ENCODE results near the gene RFWD3. TPM values are rescaled to one million over a fixed set of nuclear protein-coding genes. Genes with fewer than 3 reads are reported as not detected.

Gene RFWD3
- total RNA-seq, 2 donors from 2014 or later: 2.9 to 9.7 TPM

GRCh38 chr16:74637742-74638453 lies 28.8 kb downstream of the RFWD3 start:
- H3K27ac ChIP-seq: no peak overlapping the region
- H3K36me3 ChIP-seq: peaks cover 44% of the 10 kb centered on the region
- no peak for TF ChIP-seq CTCF (IDR thresholded peaks at IDR 0.05)
- H3K4me1 ChIP-seq: no peaks in the 10 kb centered on the region
- H3K4me3 ChIP-seq: no peak overlapping the region
- H3K9me3 ChIP-seq: no peaks in the 10 kb centered on the region
- no peak for DNase-seq (ENCODE audit: low spot score)
- no peaks in the 10 kb centered on the region for H3K27me3 ChIP-seq

- Histone ChIP-seq H3K4me1 (no peaks in the 10 kb centered on the region), H3K9me3 (no peaks in the 10 kb centered on the region), H3K4me3 (no peak overlapping the region), H3K36me3 (peaks cover 66% of the 10 kb centered on the region), H3K27me3 (no peaks in the 10 kb centered on the region), H3K27ac (no peak overlapping the region)
- no peak for DNase-seq (ENCODE audit: low spot score)
- TF ChIP-seq CTCF (IDR thresholded peaks at IDR 0.05): no peak
Observed at GRCh38 chr16:74635303-74635702, 31.4 kb downstream of the RFWD3 start.

- H3K9me3 ChIP-seq: no peaks in the 10 kb centered on the region
- no peak overlapping the region for H3K4me3 ChIP-seq
- no peaks in the 10 kb centered on the region for H3K4me1 ChIP-seq
- H3K36me3 ChIP-seq: peaks cover 66% of the 10 kb centered on the region
- H3K27ac ChIP-seq: no peak overlapping the region
- DNase-seq (ENCODE audit: low spot score): no peak
- TF ChIP-seq CTCF (IDR thresholded peaks at IDR 0.05): no peak
- H3K27me3 ChIP-seq: no peaks in the 10 kb centered on the region
Observed at GRCh38 chr16:74633686-74634085, 33.0 kb downstream of the RFWD3 start.

GRCh38 chr16:74627506-74628220 lies 39.0 kb downstream of the RFWD3 start:
- Histone ChIP-seq H3K4me3 (no peak overlapping the region), H3K9me3 (no peaks in the 10 kb centered on the region), H3K27me3 (no peaks in the 10 kb centered on the region), H3K36me3 (peaks cover 78% of the 10 kb centered on the region), H3K4me1 (peaks cover 0 to 10% of the 10 kb centered on the region in 2 donors), H3K27ac (peak overlapping the region in 1 of 2 donors; percentile 17)
- no peak for TF ChIP-seq CTCF (IDR thresholded peaks at IDR 0.05)
- DNase-seq (ENCODE audit: low spot score): no peak

GRCh38 chr16:74626741-74627416 lies 39.8 kb downstream of the RFWD3 start:
- no peaks in the 10 kb centered on the region for H3K27me3 ChIP-seq
- no peak for DNase-seq (ENCODE audit: low spot score)
- H3K4me3 ChIP-seq: no peak overlapping the region
- peaks cover 0 to 10% of the 10 kb centered on the region in 2 donors for H3K4me1 ChIP-seq
- TF ChIP-seq CTCF (IDR thresholded peaks at IDR 0.05): no peak
- H3K9me3 ChIP-seq: no peaks in the 10 kb centered on the region
- H3K36me3 ChIP-seq: peaks cover 74% of the 10 kb centered on the region
- peak overlapping the region in 1 of 2 donors; percentile 17 for H3K27ac ChIP-seq

Data from right atrium auricular region (tissue), 2 donors.